Superior temporal gyrus (tissue), 1 donor: ENCODE data around the gene NKX1-1.
"Not testable (repeated sequence)": the region's sequence is repeated elsewhere in the genome, so short reads cannot be mapped to it uniquely, and the experiment has no call there.

ENCODE experiments used
- DNase-seq: peaks from one replicate; pipeline ENCODE4 v3.0.0-alpha.2; 2016; ENCODE audit errors: extremely low spot score

The NKX1-1 gene

GRCh38 chr4:1406394-1406980 lies at the start of gene NKX1-1:
TSS of gene NKX1-1 (minus strand) at chr4:1406442. CDS start at chr4:1406442, 0 bp downstream.
- no peak for DNase-seq

GRCh38 chr4:1453731-1454130 lies 47.5 kb upstream of the NKX1-1 start:
- DNase-seq = no peak

- DNase-seq = no peak
Measured at GRCh38 chr4:1452431-1453051, 46.3 kb upstream of the NKX1-1 start.

GRCh38 chr4:1451752-1452122 lies 45.5 kb upstream of the NKX1-1 start:
- DNase-seq = no peak

GRCh38 chr4:1451106-1451751 lies 45.0 kb upstream of the NKX1-1 start:
- no peak for DNase-seq

- DNase-seq = no peak
Measured at GRCh38 chr4:1449833-1450741, 43.8 kb upstream of the NKX1-1 start.

GRCh38 chr4:1449475-1449832 lies 43.2 kb upstream of the NKX1-1 start:
- DNase-seq = no peak

- DNase-seq = no peak
Measured at GRCh38 chr4:1448589-1449420, 42.6 kb upstream of the NKX1-1 start.

GRCh38 chr4:1447676-1448588 lies 41.7 kb upstream of the NKX1-1 start:
- DNase-seq = no peak

- no peak for DNase-seq
Measured at GRCh38 chr4:1446502-1447386, 40.5 kb upstream of the NKX1-1 start.

- DNase-seq = no peak
Measured at GRCh38 chr4:1445716-1446445, 39.6 kb upstream of the NKX1-1 start.

- not testable (repeated sequence) for DNase-seq
Measured at GRCh38 chr4:1443688-1444172, 37.5 kb upstream of the NKX1-1 start.

- DNase-seq = no peak
Measured at GRCh38 chr4:1427010-1427409, 20.8 kb upstream of the NKX1-1 start.

- DNase-seq = no peak
Measured at GRCh38 chr4:1421657-1422056, 15.4 kb upstream of the NKX1-1 start.

GRCh38 chr4:1419708-1420107 lies 13.5 kb upstream of the NKX1-1 start:
- no peak for DNase-seq

- DNase-seq = no peak
Measured at GRCh38 chr4:1418494-1419285, 12.4 kb upstream of the NKX1-1 start.

GRCh38 chr4:1417522-1418390 lies 11.5 kb upstream of the NKX1-1 start:
- no peak for DNase-seq
